ENCODE measurements around the gene IGFBP1. TPM values are rescaled to one million over a fixed set of nuclear protein-coding genes. Genes with fewer than 3 reads are reported as not detected.

IGFBP1 gene
- total and polyA plus RNA-seq, 2 of the 13 experiments (the other 11 are each of a cell fraction or from before 2014, with no cell fraction given): 5.4 to 885 TPM

DNA sequence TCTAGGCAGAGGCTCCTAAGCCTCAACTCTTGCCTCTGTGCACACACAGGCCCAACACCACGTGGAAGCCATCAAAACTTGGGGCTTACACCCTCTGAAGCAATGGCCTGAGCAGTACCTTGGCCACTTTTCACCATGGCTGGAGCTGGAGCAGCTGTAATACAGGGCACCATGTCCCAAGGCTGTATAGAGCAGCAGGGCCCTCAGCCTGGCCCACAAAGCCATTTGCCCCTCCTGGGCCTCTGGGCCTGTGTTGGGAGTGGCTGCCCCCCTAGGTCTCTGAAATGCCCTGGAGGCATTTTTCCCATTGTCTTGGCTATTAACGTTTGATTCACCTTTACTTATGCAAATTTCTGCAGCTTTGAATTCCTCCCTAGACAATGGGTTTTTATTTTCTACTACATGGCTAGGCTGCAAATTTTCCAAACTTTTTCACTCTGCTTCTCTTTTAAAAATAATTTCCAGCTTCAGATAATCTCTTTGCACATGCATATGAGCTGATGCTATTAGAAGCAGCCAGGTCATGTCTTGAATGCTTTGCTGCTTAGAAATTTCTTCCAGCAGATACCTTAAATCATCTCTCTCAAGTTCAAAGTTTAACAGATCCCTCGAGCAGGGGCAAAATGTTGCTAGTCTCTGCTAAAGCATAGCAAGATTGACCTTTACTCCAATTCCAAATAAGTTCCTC, 9.7 kb upstream of the IGFBP1 start:
- DNase-seq (ENCODE audit: low spot score) (no peak), FAIRE-seq (no peak), ATAC-seq (no peak)
- ChIA-PET CTCF (ENCODE audit: low intra/inter-chr PET ratio, low total read pairs) (no interaction called here), POLR2A (interaction anchor here (1.9 kb wide), 1 partner anchor 10 kb away, joined by 15 read pairs; the partner anchor contains the start of gene IGFBP1)
- H3K27me3 ChIP-seq (ENCODE audit: control insufficient read depth in 1 of 2, insufficient read depth in 2 of 2, low read length in 2 of 2): no peaks in the 10 kb centered on the region
- H3K4me2 ChIP-seq (ENCODE audit: low read depth, low read length): no peak overlapping the region
- no peak overlapping the region for H3K4me3 ChIP-seq (replicated peaks in 1 of 3; ENCODE audit: insufficient read depth in 1 of 3, low read depth in 2 of 3, low read length in 3 of 3)
- no peaks in the 10 kb centered on the region for H3K79me2 ChIP-seq (ENCODE audit: insufficient read depth, low read length)
- H4K20me1 ChIP-seq (ENCODE audit: insufficient read depth, low read length): no peaks in the 10 kb centered on the region
- no TSS peak for BruUV-seq (replicated peaks)
- TF ChIP-seq ZNF687 (CRISPR knock-in tag; IDR thresholded peaks at IDR 0.05) (peak; percentile 51), ZNF841 (CRISPR knock-in tag; IDR thresholded peaks at IDR 0.05; ENCODE audit: borderline replicate concordance) (peak; percentile 99; the same call in 1 of the 2 replicates), FOXM1 (CRISPR knock-in tag; IDR thresholded peaks at IDR 0.05) (no peak)
- in situ Hi-C loops (cut with HindIII; ENCODE audit: extremely low pct_ligation_motif_present, low pct_unique_long_range_greater_than_20kb): no loop called here
- H3K9me3 ChIP-seq (ENCODE audit: low read length): peaks cover 20% of the 10 kb centered on the region
- no peaks in the 10 kb centered on the region for H3K36me3 ChIP-seq (replicated peaks in 1 of 2; ENCODE audit: control insufficient read depth in 1 of 2, insufficient read depth in 2 of 2, low read length in 2 of 2)
- H3K4me1 ChIP-seq (ENCODE audit: insufficient read depth, low read length): peaks cover 79% of the 10 kb centered on the region
- 34% methylated on average over 3 of the region's 3 CpGs for WGBS (ENCODE audit: low lambda C conversion rate)
- H2AFZ ChIP-seq (ENCODE audit: low read length): no peak overlapping the region
- intact Hi-C loops (cut with micrococcal nuclease; ENCODE audit: unreplicated experiment): no loop called here
- no peak overlapping the region for H3K9ac ChIP-seq (ENCODE audit: insufficient read depth, low read depth, low read length)
- no peak overlapping the region for H3K27ac ChIP-seq (ENCODE audit: extremely low read length, insufficient read depth, low read length)

Measured in HepG2 (cell line).